HG03469 (cell line): ENCODE results near the gene DISP3.

Experiments used
- ATAC-seq: cut with Tn5 transposase; IDR thresholded peaks from one replicate; pipeline ENCODE4 v1.9.1; 2021; ENCODE audit warnings: mild to moderate bottlenecking, moderate library complexity, moderate number of reproducible peaks; ENCODE audit not compliant: unreplicated experiment

DISP3 gene

GRCh38 chr1:11486231-11487009 is 7.5 kb downstream of the DISP3 start:
- no peak for ATAC-seq

GRCh38 chr1:11487196-11487751 is 8.3 kb downstream of the DISP3 start:
- no peak for ATAC-seq

- no peak for ATAC-seq
Observed at GRCh38 chr1:11488201-11488770, 9.3 kb downstream of the DISP3 start.

- no peak for ATAC-seq
Observed at GRCh38 chr1:11488966-11489625, 10.1 kb downstream of the DISP3 start.

GRCh38 chr1:11492235-11492634 is 13.3 kb downstream of the DISP3 start:
- ATAC-seq: no peak

GRCh38 chr1:11493972-11494655 is 15.2 kb downstream of the DISP3 start:
- ATAC-seq: no peak

- ATAC-seq: no peak
Observed at GRCh38 chr1:11494771-11495170, 15.8 kb downstream of the DISP3 start.

GRCh38 chr1:11495579-11495978 is 16.6 kb downstream of the DISP3 start:
- no peak for ATAC-seq

GRCh38 chr1:11496551-11497080 is 17.7 kb downstream of the DISP3 start:
- ATAC-seq: no peak

GRCh38 chr1:11498956-11499594 is 20.1 kb downstream of the DISP3 start:
- no peak for ATAC-seq

GRCh38 chr1:11499601-11500331 is 20.8 kb downstream of the DISP3 start:
- no peak for ATAC-seq

GRCh38 chr1:11500881-11501280 is 21.9 kb downstream of the DISP3 start:
- ATAC-seq: no peak

GRCh38 chr1:11501491-11501897 is 22.5 kb downstream of the DISP3 start:
- ATAC-seq: no peak

GRCh38 chr1:11501906-11502485 is 23.0 kb downstream of the DISP3 start:
- no peak for ATAC-seq

GRCh38 chr1:11502516-11502915 is 23.6 kb downstream of the DISP3 start:
- ATAC-seq: no peak

GRCh38 chr1:11504599-11504998 is 25.6 kb downstream of the DISP3 start:
- no peak for ATAC-seq

- ATAC-seq: no peak
Observed at GRCh38 chr1:11505591-11506538, 26.9 kb downstream of the DISP3 start.

- no peak for ATAC-seq
Observed at GRCh38 chr1:11507309-11507708, 28.4 kb downstream of the DISP3 start.
